Ovary (tissue), 9 donors: ENCODE results near the gene PFKP. TPM values are rescaled to one million over a fixed set of nuclear protein-coding genes. Genes with fewer than 3 reads are reported as not detected.

Experiments used
- DNase-seq, 5 donors: peaks; one replicate each; pipeline ENCODE4 v3.0.0-alpha.2; 2019 to 2020
- H3K27ac ChIP-seq, 2 donors: fragments of 200-600 bp; one replicate each; pipeline versions ENCODE4 v1.5.1 to v1.8.0; 2019 to 2022
- H3K27me3 ChIP-seq: fragments of 200-600 bp; one replicate; pipeline ENCODE4 v1.8.0; 2022
- H3K36me3 ChIP-seq: fragments of 200-600 bp; sonication (generic); one replicate; pipeline ENCODE4 v1.5.1; 2019
- H3K4me1 ChIP-seq: one replicate; pipeline ENCODE4 v1.8.1; 2013; ENCODE audit warnings: mild to moderate bottlenecking, moderate library complexity; ENCODE audit not compliant: insufficient read depth
- H3K4me3 ChIP-seq: fragments of 200-600 bp; sonication (generic); one replicate; pipeline ENCODE4 v1.5.1; 2017
- H3K9me3 ChIP-seq, 2 donors: fragments of 200-600 bp in 1 of 2; sonication (generic) in 1 of 2; one replicate each; pipeline versions ENCODE4 v1.5.1 to v1.8.1; 2013 to 2019; ENCODE audit warnings: mild to moderate bottlenecking in 1 of 2, moderate library complexity in 1 of 2
- EP300 ChIP-seq: sonication (generic); formaldehyde crosslinking; IDR thresholded peaks from one replicate; pipeline ENCODE4 v1.6.1; 2017; ENCODE audit warnings: antibody characterized with exemption
- POLR2A ChIP-seq: fragments of 450-650 bp; IDR thresholded peaks from one replicate; pipeline ENCODE4 v1.6.1; 2017; ENCODE audit warnings: antibody characterized with exemption, mild to moderate bottlenecking, moderate library complexity
- WGBS, 3 donors: extraction: QIAGEN DNeasy Blood & Tissue Kit in 1 of 3; methylation state at CpG; one replicate each; pipeline versions ENCODE4 v1.1.5 to v1.1.7; 2013 to 2017; 5-methylcytosine and 5-hydroxymethylcytosine counted together
- intact Hi-C, 4 donors: fragments of 100-400 bp; cut with DNase I; formaldehyde crosslinking; loops; one replicate each; pipeline versions ENCODE4 v1.11.0 to v1.15.1; 2022 to 2023
- polyA plus RNA-seq, 2 donors: library from polyadenylated mRNA; stranded (reverse); fragments of 200-250 nt in 1 of 2; fragments of 350-450 nt in 1 of 2; fragmentation: Illumina TruSeq in 1 of 2; extraction: RNeasy Lipid Tissue Mini Kit (QIAGEN cat#74804) in 1 of 2; gene quantifications; one replicate each; pipeline ENCODE4 v1.2.3, GENCODE V29; 2013 to 2014
- total RNA-seq, 7 donors: library from RNA; depleted of rRNA in 2 of 7; stranded (reverse); fragments of >200 nt in 2 of 7; fragmentation: NEBNext Ultra II Directional in 3 of 7; extraction: Animal tissue kit (Norgen Biotek cat#: 25700) in 3 of 7; gene quantifications; one replicate each; pipeline versions ENCODE4 v1.1.0 to v1.2.4, GENCODE V29; 2016 to 2023
- TF ChIP-seq, protein P1 (sequence below), 3 donors: fragments of 450-650 bp in 2 of 3; fragments of 200-600 bp in 1 of 3; IDR thresholded peaks; one replicate each; pipeline versions ENCODE4 v1.5.1 to v1.8.0; 2016 to 2022; ENCODE audit warnings: antibody characterized with exemption in 3 of 3, mild to moderate bottlenecking in 1 of 3
- donor health status: DM: no; HTN: no; CAD: no; lungs with moderate emphysema.
- donor health status: DM: no; HTN: no; CAD: no.
- donor health status: Bipolar disorder and iron deficiency.
- donor health status: DM: yes; HTN: yes; CAD: no.
- donor health status: DM: no; HTN: no; CAD: no.
- donor health status: DM: yes; HTN: yes; CAD: no.

The PFKP gene
- total and polyA plus RNA-seq, 9 donors = 12.4 to 74.9 (median 23.1) TPM

DNA sequence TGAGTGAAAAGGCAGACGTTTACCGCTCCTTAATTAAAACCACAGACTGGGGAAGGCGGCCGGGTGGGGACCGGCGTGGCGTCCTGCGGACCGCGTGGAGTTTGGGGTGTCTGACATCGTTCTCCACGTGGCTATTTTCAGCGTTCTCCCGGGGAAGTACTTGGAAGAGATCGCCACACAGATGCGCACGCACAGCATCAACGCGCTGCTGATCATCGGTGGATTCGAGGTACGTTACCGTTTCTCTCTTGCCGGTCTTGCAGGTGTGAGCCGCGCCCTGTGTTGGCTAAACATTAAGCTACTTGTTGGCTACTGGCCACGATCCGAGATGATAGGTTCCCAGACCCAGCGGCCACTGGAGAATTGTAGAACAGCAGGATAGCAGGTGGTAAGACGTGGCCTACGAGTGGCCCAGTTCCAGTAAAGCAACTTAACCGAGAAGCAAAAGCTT lies 51.3 kb downstream of the PFKP start:
- intact Hi-C loops = no loop called here
- TF ChIP-seq EP300 = no peak
- TF ChIP-seq POLR2A = no peak
- TF ChIP-seq, protein P1, sequence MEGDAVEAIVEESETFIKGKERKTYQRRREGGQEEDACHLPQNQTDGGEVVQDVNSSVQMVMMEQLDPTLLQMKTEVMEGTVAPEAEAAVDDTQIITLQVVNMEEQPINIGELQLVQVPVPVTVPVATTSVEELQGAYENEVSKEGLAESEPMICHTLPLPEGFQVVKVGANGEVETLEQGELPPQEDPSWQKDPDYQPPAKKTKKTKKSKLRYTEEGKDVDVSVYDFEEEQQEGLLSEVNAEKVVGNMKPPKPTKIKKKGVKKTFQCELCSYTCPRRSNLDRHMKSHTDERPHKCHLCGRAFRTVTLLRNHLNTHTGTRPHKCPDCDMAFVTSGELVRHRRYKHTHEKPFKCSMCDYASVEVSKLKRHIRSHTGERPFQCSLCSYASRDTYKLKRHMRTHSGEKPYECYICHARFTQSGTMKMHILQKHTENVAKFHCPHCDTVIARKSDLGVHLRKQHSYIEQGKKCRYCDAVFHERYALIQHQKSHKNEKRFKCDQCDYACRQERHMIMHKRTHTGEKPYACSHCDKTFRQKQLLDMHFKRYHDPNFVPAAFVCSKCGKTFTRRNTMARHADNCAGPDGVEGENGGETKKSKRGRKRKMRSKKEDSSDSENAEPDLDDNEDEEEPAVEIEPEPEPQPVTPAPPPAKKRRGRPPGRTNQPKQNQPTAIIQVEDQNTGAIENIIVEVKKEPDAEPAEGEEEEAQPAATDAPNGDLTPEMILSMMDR (IDR thresholded peaks at IDR 0.05) = no peak
- Histone ChIP-seq H3K4me3 (no peak overlapping the region), H3K9me3 (no peaks in the 10 kb centered on the region), H3K27ac (no peak overlapping the region), H3K4me1 (no peaks in the 10 kb centered on the region), H3K36me3 (no peaks in the 10 kb centered on the region), H3K27me3 (no peaks in the 10 kb centered on the region)
- 90 to 93% (median 91%) methylated on average over 32 of the region's 32 CpGs for WGBS, 3 donors
- DNase-seq = no peak

DNA sequence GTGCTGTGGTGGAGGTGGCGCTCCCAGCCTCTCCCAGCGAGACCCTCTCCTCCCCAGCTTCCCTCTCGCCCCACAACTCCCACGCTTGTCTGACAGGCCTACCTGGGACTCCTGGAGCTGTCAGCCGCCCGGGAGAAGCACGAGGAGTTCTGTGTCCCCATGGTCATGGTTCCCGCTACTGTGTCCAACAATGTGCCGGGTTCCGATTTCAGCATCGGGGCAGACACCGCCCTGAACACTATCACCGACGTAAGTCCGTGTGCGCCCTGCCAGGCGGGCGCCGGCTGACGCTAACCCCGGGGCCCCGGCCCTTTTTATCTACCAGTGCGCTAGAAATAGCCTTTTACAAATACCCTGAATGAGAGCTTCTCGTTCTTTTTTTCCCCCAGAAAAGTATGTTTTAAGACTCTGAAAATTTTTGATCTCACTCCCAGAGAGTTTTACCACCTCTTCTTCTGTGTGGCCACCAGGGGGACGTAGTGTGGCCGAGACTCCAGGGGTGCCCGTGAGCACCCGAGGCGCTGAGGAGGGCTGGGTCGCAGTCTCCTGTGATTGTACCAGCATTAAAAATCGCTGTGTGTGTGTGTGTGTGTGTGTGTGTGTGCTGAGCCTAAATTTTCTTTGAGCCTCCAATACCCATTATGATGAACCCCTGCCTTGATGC lies 52.6 kb downstream of the PFKP start:
- Histone ChIP-seq H3K4me1 (no peaks in the 10 kb centered on the region), H3K27me3 (no peaks in the 10 kb centered on the region), H3K36me3 (no peaks in the 10 kb centered on the region), H3K27ac (no peak overlapping the region), H3K9me3 (no peaks in the 10 kb centered on the region), H3K4me3 (no peak overlapping the region)
- TF ChIP-seq EP300 = no peak
- TF ChIP-seq, protein P1 (IDR thresholded peaks at IDR 0.05) = no peak
- TF ChIP-seq POLR2A = no peak
- DNase-seq = no peak
- WGBS, 3 donors = 82 to 87% (median 82%) methylated on average over 31 of the region's 31 CpGs
- intact Hi-C loops = no loop called here

DNA sequence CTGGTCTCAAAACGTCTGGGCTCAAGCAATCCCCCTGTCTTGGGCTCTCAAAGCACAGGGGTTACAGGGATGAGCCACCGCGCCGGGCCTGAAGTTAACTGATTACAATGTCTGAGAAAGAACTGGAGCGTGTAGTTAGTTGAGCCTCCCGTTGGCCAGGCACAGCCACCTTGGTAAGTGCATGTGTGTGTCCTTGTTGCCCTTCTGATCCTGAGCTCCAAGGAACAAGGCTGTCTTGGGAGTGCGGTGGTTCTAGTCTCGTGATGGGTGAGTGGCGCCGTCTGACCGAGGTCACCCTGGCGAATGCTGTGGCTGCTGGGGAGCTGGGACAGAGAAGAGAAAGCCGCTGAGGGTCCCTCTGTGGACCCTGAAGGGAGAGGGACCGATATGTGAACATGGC lies 54.7 kb downstream of the PFKP start:
- Histone ChIP-seq H3K9me3 (no peaks in the 10 kb centered on the region), H3K27ac (no peak overlapping the region), H3K4me3 (no peak overlapping the region), H3K4me1 (no peaks in the 10 kb centered on the region), H3K27me3 (no peaks in the 10 kb centered on the region), H3K36me3 (no peaks in the 10 kb centered on the region)
- no peak for DNase-seq
- 88 to 94% (median 88%) methylated on average over 14 of the region's 14 CpGs for WGBS, 3 donors
- intact Hi-C loops = no loop called here
- TF ChIP-seq, protein P1 (IDR thresholded peaks at IDR 0.05) = no peak
- TF ChIP-seq POLR2A (no peak), EP300 (no peak)

DNA sequence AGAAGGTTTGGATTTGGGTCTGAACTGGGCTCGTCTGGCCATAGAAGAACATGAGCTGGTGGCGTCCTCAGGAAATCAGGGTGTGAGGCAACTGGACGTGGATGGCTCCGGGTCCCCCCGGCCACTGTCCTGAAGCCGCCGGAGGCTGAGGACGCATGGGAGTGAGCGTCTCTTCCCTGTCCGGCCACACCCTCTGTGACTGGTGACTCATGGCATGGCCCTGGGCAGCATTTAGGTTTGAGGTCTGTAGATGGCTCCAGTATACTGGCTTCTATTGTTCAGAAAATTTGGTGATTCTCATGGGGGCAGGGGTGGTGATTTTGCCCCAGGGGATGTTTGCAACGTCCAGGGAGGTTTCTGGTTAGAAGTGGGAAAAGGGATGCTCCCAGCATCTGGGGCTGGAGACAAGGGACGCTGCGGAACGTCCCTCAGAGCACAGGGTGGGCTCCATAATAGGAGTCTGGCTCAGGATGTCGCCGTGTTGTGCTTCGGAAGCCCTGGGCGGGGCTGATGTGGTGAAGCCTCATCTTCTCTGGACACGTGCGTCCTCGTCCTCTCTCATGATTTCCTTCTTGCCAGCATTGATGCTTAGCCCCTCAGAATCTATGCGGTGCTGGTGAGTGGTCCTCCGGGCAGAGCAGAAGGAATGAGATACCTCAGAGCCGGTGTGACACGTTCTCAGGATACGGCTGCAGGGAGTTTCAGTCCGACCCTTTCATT lies 55.3 kb downstream of the PFKP start:
- no peak overlapping the region for H3K4me3 ChIP-seq
- 91 to 94% (median 93%) methylated on average over 26 to 27 of the region's 27 CpGs for WGBS, 3 donors
- DNase-seq = no peak
- TF ChIP-seq EP300 = no peak
- TF ChIP-seq POLR2A = no peak
- TF ChIP-seq, protein P1 (IDR thresholded peaks at IDR 0.05) = no peak
- no peaks in the 10 kb centered on the region for H3K27me3 ChIP-seq
- intact Hi-C loops = no loop called here
- H3K36me3 ChIP-seq = no peaks in the 10 kb centered on the region
- no peaks in the 10 kb centered on the region for H3K9me3 ChIP-seq
- H3K27ac ChIP-seq = no peak overlapping the region
- no peaks in the 10 kb centered on the region for H3K4me1 ChIP-seq
